Suprapubic skin (tissue), 4 donors: ENCODE measurements around the gene SENP1.

Experiments used
- CTCF ChIP-seq, 2 donors: fragments of 200-600 bp in 1 of 2; fragments of 450-650 bp in 1 of 2; sonication (generic) in 1 of 2; IDR thresholded peaks; one replicate each; pipeline ENCODE4 v1.5.1; 2016 to 2019; ENCODE audit warnings: antibody characterized with exemption in 2 of 2, mild to moderate bottlenecking in 1 of 2, moderate library complexity in 1 of 2
- POLR2A ChIP-seq, 2 donors: fragments of 450-650 bp; IDR thresholded peaks; one replicate each; pipeline ENCODE4 v1.6.1; 2017; ENCODE audit warnings: antibody characterized with exemption in 2 of 2, mild to moderate bottlenecking in 2 of 2, moderate library complexity in 2 of 2
- POLR2AphosphoS5 ChIP-seq, 3 donors: sonication (generic); formaldehyde crosslinking; IDR thresholded peaks; one replicate each; pipeline ENCODE4 v1.6.1; 2017; ENCODE audit warnings: antibody characterized with exemption in 3 of 3

- TF ChIP-seq CTCF (IDR thresholded peaks at IDR 0.05): no peak
- no peak for TF ChIP-seq POLR2A (IDR thresholded peaks at IDR 0.05)
- TF ChIP-seq POLR2AphosphoS5 (IDR thresholded peaks at IDR 0.05): no peak
Observed at GRCh38 chr12:48115957-48116356, 10.1 kb upstream of the SENP1 start.
